ENCODE data around the gene HP1BP3.

DNA sequence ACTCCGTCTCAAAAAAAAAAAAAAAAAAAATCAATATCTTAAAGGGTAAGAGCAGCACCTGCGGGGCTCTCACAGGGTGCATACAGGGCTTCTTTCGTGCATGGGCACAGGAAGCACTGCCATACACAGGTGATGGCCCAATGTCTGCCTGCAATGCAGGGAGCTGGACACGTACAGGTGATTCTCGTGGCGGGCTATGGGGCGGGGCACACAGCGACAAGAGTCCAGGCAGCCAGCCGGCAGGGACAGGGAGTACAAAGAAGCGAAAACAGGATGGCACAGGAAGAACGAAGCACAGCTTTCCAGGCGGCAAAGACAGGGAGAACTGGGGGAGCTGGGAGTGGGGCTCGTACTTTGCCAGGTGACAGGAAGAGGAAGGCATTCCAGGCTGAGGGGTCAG is 70.9 kb downstream of the HP1BP3 start:
- TF ChIP-seq EZH2 (IDR thresholded peaks at IDR 0.05; ENCODE audit: insufficient read depth, poor library complexity, severe bottlenecking) (no peak), EZH2phosphoT487 (IDR thresholded peaks at IDR 0.05; ENCODE audit: insufficient read depth, low read depth) (no peak)
